ENCODE measurements around the gene WNT5A. TPM values are rescaled to one million over a fixed set of nuclear protein-coding genes. Genes with fewer than 3 reads are reported as not detected.

The WNT5A gene
- total and polyA plus RNA-seq, 2 donors (not counting 1 experiment from before 2014, with no cell fraction given) = 117 to 224 TPM

GRCh38 chr3:55426486-55426885, 60.6 kb downstream of the WNT5A start:
- Histone ChIP-seq H3K79me2 (ENCODE audit: control insufficient read depth, insufficient read depth, low read length) (no peaks in the 10 kb centered on the region), H3K4me2 (ENCODE audit: extremely low read depth, insufficient read depth, low read length) (no peak overlapping the region), H2AFZ (ENCODE audit: low read length) (no peak overlapping the region), H4K20me1 (ENCODE audit: control insufficient read depth, extremely low read depth, insufficient read depth, low read length) (no peaks in the 10 kb centered on the region), H3K4me3 (replicated peaks in 1 of 4; ENCODE audit: control extremely low read depth in 1 of 4, insufficient read depth in 1 of 4, low read depth in 3 of 4, low read length in 4 of 4) (no peak overlapping the region), H3K9ac (ENCODE audit: insufficient read depth, low read length) (no peak overlapping the region), H3K36me3 (ENCODE audit: control insufficient read depth, insufficient read depth, low read length) (no peaks in the 10 kb centered on the region), H3K4me1 (ENCODE audit: control insufficient read depth, extremely low read depth, insufficient read depth, low read length) (no peaks in the 10 kb centered on the region), H3K9me3 (ENCODE audit: control insufficient read depth, insufficient read depth, low read depth, low read length) (no peaks in the 10 kb centered on the region), H3K27ac (ENCODE audit: insufficient read depth, low read length) (no peak overlapping the region), H3K27me3 (ENCODE audit: control insufficient read depth, insufficient read depth, low read length) (no peaks in the 10 kb centered on the region)
- DNase-seq (ENCODE audit: low read depth in 2 of 2) = peak in 1 of 2 donors; percentile 67
- TF ChIP-seq CTCF (conservative IDR thresholded peaks at IDR 0.05 in 1 of 2, IDR thresholded peaks at IDR 0.05 in 1 of 2; ENCODE audit: low read depth in 1 of 2, low read length in 2 of 2) (no peak), EZH2 (IDR thresholded peaks at IDR 0.05; ENCODE audit: low read length, missing control alignments) (no peak)

- Histone ChIP-seq H3K4me3 (replicated peaks in 1 of 4; ENCODE audit: control extremely low read depth in 1 of 4, insufficient read depth in 1 of 4, low read depth in 3 of 4, low read length in 4 of 4) (no peak overlapping the region), H3K27ac (ENCODE audit: insufficient read depth, low read length) (no peak overlapping the region), H2AFZ (ENCODE audit: low read length) (no peak overlapping the region), H3K4me2 (ENCODE audit: extremely low read depth, insufficient read depth, low read length) (no peak overlapping the region), H3K27me3 (ENCODE audit: control insufficient read depth, insufficient read depth, low read length) (no peaks in the 10 kb centered on the region), H3K4me1 (ENCODE audit: control insufficient read depth, extremely low read depth, insufficient read depth, low read length) (no peaks in the 10 kb centered on the region), H3K9me3 (ENCODE audit: control insufficient read depth, insufficient read depth, low read depth, low read length) (no peaks in the 10 kb centered on the region), H3K79me2 (ENCODE audit: control insufficient read depth, insufficient read depth, low read length) (no peaks in the 10 kb centered on the region), H3K9ac (ENCODE audit: insufficient read depth, low read length) (no peak overlapping the region), H4K20me1 (ENCODE audit: control insufficient read depth, extremely low read depth, insufficient read depth, low read length) (no peaks in the 10 kb centered on the region), H3K36me3 (ENCODE audit: control insufficient read depth, insufficient read depth, low read length) (no peaks in the 10 kb centered on the region)
- TF ChIP-seq EZH2 (IDR thresholded peaks at IDR 0.05; ENCODE audit: low read length, missing control alignments) = no peak
- no peak for TF ChIP-seq CTCF (conservative IDR thresholded peaks at IDR 0.05 in 1 of 2, IDR thresholded peaks at IDR 0.05 in 1 of 2; ENCODE audit: low read depth in 1 of 2, low read length in 2 of 2)
- no peak for DNase-seq (ENCODE audit: low read depth in 2 of 2)
Observed at GRCh38 chr3:55423782-55424181, 63.3 kb downstream of the WNT5A start.

GRCh38 chr3:55417211-55417610, 69.9 kb downstream of the WNT5A start:
- Histone ChIP-seq H3K79me2 (ENCODE audit: control insufficient read depth, insufficient read depth, low read length) (no peaks in the 10 kb centered on the region), H4K20me1 (ENCODE audit: control insufficient read depth, extremely low read depth, insufficient read depth, low read length) (no peaks in the 10 kb centered on the region), H3K27me3 (ENCODE audit: control insufficient read depth, insufficient read depth, low read length) (no peaks in the 10 kb centered on the region), H3K9ac (ENCODE audit: insufficient read depth, low read length) (no peak overlapping the region), H3K36me3 (ENCODE audit: control insufficient read depth, insufficient read depth, low read length) (no peaks in the 10 kb centered on the region), H3K9me3 (ENCODE audit: control insufficient read depth, insufficient read depth, low read depth, low read length) (no peaks in the 10 kb centered on the region), H3K4me1 (ENCODE audit: control insufficient read depth, extremely low read depth, insufficient read depth, low read length) (peaks cover 3% of the 10 kb centered on the region), H2AFZ (ENCODE audit: low read length) (no peak overlapping the region), H3K27ac (ENCODE audit: insufficient read depth, low read length) (no peak overlapping the region), H3K4me3 (replicated peaks in 1 of 4; ENCODE audit: control extremely low read depth in 1 of 4, insufficient read depth in 1 of 4, low read depth in 3 of 4, low read length in 4 of 4) (no peak overlapping the region), H3K4me2 (ENCODE audit: extremely low read depth, insufficient read depth, low read length) (no peak overlapping the region)
- DNase-seq (ENCODE audit: low read depth in 2 of 2) = no peak
- no peak for TF ChIP-seq CTCF (conservative IDR thresholded peaks at IDR 0.05 in 1 of 2, IDR thresholded peaks at IDR 0.05 in 1 of 2; ENCODE audit: low read depth in 1 of 2, low read length in 2 of 2)
- no peak for TF ChIP-seq EZH2 (IDR thresholded peaks at IDR 0.05; ENCODE audit: low read length, missing control alignments)
